Activated CD8-positive, alpha-beta memory T cell treated with anti-CD3 and anti-CD28 coated beads, Interleukin-2, amount 50 U/mL, for 1 hour (primary cell): ENCODE results near the gene CD7.

Experiments
- DNase-seq: peaks from one replicate; pipeline ENCODE4 v3.0.0-alpha.2; 2020; ENCODE audit errors: extremely low read depth

The CD7 gene

GRCh38 chr17:82346342-82347300 lies 29.2 kb upstream of the CD7 start:
- no peak for DNase-seq

GRCh38 chr17:82345151-82345976 lies 28.0 kb upstream of the CD7 start:
- no peak for DNase-seq

DNA sequence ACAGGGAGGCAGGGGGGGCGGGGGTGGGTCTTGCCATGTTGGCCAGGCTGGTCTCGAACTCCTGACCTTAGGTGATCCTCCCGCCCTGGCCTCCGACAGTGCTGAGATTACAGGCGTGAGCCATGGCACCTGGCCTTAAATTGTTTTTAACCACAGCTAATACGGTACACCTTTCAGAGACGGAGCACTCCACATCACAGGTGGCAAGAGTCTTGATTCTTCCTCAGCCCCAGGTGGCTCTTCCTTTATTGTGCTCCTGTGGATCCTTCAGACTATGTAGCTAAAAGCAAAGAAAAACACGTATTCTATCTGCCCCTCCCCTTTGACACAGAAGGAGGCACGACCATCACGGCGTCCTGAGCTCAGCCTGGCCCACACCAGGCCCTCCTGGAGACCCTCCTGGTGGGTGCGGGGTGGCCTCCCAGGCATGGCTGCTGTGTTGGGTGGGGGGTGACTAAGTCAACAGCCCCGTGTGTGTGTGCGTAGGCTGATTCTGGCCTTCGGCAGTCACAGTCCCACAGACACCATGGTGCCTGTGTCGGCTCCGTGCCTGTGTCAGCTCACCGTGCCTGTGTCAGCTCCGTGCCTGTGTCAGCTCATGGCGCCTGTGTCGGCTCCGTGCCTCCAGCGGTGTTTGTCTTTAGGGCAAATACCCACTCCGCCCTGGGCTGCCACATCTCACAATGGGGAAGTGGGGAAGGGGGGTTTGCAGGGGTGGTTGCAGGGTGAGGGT lies 26.9 kb upstream of the CD7 start:
- no peak for DNase-seq

GRCh38 chr17:82343560-82343959 lies 26.2 kb upstream of the CD7 start:
- DNase-seq: no peak

GRCh38 chr17:82342361-82343079 lies 25.1 kb upstream of the CD7 start:
- DNase-seq: no peak

- DNase-seq: no peak
Measured at GRCh38 chr17:82339634-82340580, 22.5 kb upstream of the CD7 start.

DNA sequence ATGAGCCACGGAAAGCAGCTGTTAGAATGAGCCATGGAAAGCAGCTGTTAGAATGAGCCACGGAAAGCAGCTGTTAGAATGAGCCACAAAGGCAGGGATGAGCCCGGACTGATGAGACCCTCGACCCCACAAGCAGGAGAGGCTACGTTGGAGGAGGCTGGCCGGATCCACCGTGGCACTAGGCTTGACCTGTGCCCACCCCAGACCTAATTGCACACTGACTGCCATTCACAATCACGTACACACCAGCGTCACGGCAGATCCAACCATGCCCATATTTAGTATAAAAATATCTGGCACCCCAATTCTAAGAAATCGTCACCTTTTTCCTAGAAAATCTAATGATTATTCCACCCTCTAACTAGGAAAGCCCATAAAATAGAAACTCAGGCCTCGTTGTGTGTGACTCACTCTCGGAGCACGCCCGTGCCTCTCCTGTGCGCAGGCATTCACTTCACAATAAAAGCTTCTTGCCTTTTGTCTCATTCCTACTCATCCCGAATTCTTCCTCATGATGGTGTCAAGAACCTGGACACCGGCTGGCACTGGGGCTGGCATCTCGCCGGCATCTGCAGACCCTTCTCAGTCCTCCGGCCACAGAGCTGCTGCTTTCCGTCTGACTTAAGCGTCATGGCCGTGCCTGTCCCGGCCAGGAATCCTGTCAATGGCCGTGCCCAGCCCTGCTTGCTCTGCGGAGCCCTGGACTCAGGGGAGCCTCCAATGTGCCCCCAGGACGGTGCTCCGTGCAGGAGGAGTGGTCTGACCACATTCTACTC lies 21.6 kb upstream of the CD7 start:
- no peak for DNase-seq

GRCh38 chr17:82334622-82335394 lies 17.4 kb upstream of the CD7 start:
- no peak for DNase-seq

- DNase-seq: no peak
Measured at GRCh38 chr17:82334204-82334621, 16.8 kb upstream of the CD7 start.

DNA sequence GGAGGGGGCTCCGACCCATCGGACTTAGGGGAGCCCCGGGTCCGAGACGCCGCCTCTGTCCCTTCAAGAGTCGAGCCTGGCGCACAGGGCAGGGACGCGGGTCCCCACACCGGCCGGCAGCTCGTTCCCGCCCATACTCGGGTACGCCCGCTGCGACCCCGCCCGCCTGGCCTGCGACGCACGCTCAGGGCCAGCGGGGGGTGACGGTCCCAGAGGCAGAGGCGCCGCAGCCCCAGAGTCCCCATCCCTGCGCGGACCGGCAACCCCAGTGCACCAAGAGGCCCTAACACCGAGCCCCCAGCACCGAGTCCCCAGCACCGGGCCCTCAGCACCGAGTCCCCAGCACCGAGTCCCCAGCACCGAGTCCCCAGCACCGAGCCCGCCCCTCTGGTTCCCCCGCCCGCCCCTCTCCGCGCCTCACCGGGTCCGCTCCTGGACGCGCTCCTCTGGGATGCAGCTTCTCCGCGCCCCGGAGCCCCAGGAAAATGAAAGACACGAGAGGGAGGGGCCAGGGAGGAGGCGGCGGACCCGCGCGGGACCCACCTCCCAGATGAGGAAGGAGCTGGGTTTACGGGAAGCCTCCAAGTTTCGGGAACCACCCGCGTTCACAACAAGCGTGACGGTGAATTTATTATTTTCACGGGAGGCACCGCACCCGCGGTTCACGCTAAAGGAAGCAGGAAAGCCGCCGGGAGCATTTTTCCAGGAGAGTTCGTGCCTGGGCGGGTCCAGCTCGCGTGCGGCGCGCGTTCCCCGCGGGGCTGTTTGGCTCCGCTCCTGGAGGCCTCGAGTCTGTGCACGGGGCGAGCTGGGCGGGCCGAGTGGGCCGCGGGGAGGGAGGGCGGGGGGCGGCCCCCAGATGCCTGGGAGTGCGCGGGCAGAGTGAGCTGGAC lies 16.1 kb upstream of the CD7 start, which contains the start of gene SECTM1:
Gene SECTM1, minus strand, starts transcription at position 488 of the 893 bp plus-strand sequence. CDS start 6,526 bp downstream, outside the sequence.
- no peak for DNase-seq

GRCh38 chr17:82332669-82333278 lies 15.4 kb upstream of the CD7 start:
- no peak for DNase-seq

GRCh38 chr17:82331345-82331939 lies 14.0 kb upstream of the CD7 start:
- no peak for DNase-seq

GRCh38 chr17:82330322-82331239 lies 13.2 kb upstream of the CD7 start:
- no peak for DNase-seq

DNA sequence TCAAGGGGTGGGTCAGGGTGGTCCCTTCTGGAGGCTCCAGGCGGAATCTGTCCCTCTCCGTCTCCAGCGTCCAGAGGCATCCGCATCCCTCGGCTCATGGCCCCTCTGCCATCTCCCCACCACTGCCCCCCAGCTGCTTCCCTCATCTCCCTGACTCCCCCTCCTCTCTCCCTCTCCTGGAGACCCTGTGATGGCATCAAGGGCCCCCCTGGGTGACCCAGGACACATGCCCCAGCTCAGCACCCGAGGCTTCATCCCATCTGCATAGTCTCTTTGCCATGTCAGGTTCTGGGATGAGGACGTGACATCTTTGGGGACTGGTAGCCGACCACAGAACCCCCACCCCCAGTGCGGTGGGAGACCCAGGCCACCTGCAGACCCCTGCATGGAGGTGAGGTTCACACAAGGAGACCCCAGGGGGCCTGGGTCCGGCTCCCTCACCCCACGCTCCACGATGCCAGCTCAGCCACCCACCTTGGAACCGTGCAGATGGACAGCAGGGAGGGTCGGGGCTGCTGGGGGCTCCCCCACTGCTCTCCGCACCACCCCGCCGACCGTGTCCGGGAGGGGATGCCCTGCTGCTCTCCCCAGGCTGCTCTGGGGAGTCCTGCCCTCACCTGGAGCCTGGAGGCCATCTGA lies 12.4 kb upstream of the CD7 start:
- DNase-seq: no peak

DNA sequence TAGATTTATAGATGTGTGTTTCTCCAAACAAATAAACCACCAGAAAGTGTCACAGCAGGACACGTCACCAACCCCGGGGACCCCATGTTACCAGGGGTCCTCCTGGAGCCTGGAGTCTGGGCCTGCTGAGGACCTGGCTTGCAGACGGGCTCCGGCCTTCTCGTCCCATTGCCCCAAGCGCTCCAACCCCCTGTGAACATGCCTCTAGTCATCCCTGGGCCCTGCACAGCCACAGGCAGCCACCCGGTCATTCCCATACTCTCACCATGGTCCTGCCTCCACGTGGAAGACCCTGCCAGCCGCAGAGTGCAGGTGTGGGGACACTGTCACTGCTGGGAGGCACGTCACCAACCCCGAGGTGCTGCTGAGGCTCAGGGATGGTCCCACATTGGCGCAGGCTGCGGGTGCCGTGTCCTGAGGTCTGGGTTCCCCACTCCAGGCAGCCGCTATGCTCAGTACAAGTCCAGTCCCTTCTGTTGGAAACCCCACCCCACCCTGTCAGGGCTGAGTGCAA lies 11.6 kb upstream of the CD7 start:
- no peak for DNase-seq
